EL (cell line): Measurements from ENCODE around the gene RCAN1.
"Not testable (repeated sequence)": the region's sequence is repeated elsewhere in the genome, so short reads cannot be mapped to it uniquely, and the experiment has no call there.

Source experiments
- DNase-seq: peaks from one replicate; pipeline ENCODE4 v3.0.0-alpha.2; 2016

Gene RCAN1

GRCh38 chr21:34568801-34569200, 46.1 kb downstream of the RCAN1 start:
- not testable (repeated sequence) for DNase-seq

GRCh38 chr21:34567604-34568155, 47.2 kb downstream of the RCAN1 start:
- no peak for DNase-seq

GRCh38 chr21:34565238-34565637, 49.7 kb downstream of the RCAN1 start:
- DNase-seq, result no peak

DNA sequence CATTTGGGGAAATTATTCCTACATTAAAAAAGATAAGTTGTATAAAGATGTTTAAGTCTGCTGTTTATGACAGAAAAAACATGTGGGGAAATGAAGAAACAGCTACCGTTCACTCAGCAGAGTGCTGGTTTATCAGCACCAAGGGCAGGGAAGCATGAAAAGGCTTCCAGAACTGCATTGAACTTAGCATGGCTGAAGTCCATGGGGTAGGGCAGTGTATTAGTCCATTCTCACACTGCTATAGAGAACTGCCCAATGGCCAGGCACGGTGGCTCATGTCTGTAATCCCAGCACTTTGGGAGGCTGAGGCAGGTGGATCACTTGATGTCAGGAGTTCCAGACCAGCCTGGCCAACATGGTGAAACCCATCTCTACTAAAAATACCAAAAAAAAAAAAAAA, 51.5 kb downstream of the RCAN1 start:
- not testable (repeated sequence) for DNase-seq

GRCh38 chr21:34561806-34562205, 53.1 kb downstream of the RCAN1 start:
- no peak for DNase-seq

GRCh38 chr21:34560609-34561008, 54.3 kb downstream of the RCAN1 start:
- DNase-seq, result no peak

- DNase-seq, result no peak
Measured at GRCh38 chr21:34560021-34560420, 54.9 kb downstream of the RCAN1 start.

DNA sequence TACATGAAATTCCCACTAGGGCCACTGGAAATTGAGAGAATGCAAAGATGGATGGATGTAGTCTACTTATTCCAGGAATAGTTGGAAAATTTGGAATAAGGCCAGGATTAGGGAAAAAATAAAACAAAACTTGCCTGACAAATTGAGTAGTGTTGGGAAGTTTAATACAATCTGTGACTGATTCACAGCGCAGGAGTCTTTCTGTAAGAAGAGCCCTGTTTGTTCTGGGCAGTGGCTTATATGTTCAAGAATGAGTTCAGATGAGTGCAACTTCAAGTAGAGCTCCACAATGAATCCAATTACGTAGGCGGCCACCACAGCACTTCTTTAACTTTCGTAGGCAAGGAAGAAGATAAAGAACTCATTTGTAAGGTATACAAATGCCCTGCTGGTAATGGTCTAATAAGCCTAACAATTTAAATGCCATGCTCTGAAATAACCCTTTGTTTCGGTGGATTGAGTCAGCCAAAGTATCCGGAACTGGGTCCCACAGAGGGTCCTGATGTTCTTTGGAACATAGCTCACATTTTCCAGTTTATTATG, 55.8 kb downstream of the RCAN1 start:
- no peak for DNase-seq

DNA sequence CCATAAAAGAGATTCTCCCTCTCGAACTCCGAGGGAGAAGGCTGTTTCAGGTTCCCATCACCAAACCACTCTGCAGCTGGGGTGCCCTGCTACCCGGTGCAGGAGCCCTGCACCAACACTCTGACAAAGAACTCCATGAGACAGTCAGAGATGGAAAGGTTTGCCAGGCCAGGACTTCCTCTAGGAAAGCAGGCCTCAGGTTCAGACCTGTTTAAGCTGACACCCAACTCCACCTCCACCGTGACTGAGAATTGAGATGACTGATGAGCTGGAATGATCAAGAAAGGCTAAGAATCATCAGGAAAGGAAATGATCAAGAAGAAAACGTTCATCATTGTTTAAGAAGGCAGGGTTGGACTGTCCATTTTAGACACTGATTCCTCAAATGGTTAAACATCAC, 56.7 kb downstream of the RCAN1 start:
- no peak for DNase-seq

DNA sequence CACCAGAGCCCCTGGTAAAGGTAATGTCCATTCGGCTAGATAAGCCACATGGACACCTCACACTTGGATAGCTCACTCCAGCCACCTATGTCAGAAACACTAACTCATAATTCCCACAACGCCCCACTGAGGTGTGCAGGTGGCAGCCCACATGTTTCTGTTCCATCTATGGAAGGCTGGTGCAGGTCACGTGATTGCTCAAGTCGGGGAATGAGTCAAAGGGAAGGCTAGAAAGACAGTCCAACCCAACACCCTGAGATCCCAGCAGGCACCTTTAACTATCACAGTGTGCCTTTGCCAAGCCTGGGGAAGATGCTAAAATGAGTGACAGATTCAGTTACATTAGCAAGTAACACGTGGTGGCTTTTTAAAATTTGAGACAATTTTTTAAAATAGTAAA, 57.7 kb downstream of the RCAN1 start:
- DNase-seq, result no peak

GRCh38 chr21:34554670-34555069, 60.2 kb downstream of the RCAN1 start:
- not testable (repeated sequence) for DNase-seq

- DNase-seq, result no peak
Measured at GRCh38 chr21:34554227-34554626, 60.7 kb downstream of the RCAN1 start.

- DNase-seq, result peak; percentile 84
Measured at GRCh38 chr21:34553151-34553952, 61.6 kb downstream of the RCAN1 start.

- peak; percentile 5 for DNase-seq
Measured at GRCh38 chr21:34552360-34553098, 62.4 kb downstream of the RCAN1 start.

- no peak for DNase-seq
Measured at GRCh38 chr21:34550182-34550799, 64.6 kb downstream of the RCAN1 start.

GRCh38 chr21:34548781-34549376, 66.0 kb downstream of the RCAN1 start:
- no peak for DNase-seq

DNA sequence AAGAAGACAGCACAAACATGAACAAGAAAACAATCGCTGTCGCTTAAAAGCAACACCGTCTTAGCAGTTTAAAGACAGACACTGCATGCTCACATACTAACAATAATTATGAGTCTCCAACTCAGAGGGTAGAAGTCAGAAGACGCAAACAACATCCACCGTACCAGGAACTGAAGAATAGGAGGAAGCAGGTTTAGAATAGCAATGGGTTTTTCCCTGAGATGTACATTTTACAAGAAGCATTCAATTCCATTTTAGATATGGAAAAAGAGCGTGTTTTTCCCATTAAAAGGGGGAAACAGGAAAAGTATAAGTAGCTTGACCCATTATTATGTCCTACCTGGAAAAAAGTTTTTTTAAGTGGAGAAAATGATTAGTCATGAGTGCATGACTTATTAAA, 68.4 kb downstream of the RCAN1 start:
- DNase-seq, result no peak

DNA sequence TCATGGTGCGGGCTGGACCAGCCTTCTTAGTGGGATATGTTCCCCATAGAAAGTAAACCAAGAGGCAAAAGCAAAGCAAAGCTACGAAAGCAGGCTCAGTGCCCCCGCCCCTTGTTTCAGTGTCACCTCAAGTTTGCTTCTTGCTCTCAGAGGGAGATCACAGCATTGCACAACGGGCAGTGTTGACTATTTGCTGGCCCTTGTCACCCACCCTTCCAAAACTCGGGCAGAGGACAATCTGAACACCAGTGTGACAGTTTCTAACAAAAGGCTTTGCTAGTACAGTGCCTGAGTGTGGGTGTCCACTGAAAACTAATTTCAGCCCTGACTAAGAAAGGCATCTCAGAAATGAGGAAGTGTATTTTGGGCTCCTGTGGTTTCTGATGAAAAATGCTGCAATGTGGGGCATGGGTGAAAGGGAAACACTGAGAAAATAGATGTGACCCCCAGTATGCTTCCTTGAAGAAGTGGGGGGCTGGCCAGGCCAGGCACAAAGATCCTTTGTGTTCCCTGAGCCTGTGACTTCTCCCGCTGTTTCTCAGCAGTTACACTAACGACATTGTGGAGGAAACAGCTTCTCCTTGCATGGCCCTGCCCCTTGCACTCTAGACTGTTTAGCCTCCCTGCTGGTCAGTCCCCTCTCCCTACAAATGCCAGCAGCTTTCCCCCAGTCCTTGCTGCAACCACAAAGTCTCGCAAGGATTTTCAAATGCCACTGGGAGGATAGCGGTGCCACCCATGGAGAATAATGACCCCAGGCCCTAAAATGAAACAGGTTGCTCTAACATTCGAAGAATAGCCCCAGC, 69.6 kb downstream of the RCAN1 start:
- DNase-seq, result peak; percentile 87

DNA sequence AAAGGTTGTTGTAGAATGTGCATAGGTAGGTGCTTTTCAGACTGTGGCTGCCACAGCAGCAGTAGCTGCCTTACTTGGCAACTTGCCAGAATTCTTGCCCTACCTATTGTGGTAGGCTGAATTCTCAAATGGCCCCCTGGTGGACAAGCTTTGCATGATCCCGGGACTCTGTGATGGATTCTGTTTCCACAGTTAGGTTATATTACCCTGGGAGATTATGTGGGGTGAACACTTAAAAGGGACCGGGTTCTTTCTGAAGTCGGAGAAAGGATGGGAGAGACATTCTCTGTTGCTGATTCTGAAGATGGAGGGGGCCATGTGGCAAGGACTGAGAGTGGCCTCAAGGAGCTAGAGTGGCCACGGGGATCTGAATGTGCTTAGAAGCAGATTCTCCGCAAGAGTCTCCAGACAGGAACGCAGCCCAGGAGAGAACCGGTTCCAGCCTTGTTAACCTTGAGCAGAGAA, 70.8 kb downstream of the RCAN1 start:
- DNase-seq, result peak; percentile 79

GRCh38 chr21:34543017-34543416, 71.9 kb downstream of the RCAN1 start:
- no peak for DNase-seq

- DNase-seq, result no peak
Measured at GRCh38 chr21:34540206-34540605, 74.7 kb downstream of the RCAN1 start.

DNA sequence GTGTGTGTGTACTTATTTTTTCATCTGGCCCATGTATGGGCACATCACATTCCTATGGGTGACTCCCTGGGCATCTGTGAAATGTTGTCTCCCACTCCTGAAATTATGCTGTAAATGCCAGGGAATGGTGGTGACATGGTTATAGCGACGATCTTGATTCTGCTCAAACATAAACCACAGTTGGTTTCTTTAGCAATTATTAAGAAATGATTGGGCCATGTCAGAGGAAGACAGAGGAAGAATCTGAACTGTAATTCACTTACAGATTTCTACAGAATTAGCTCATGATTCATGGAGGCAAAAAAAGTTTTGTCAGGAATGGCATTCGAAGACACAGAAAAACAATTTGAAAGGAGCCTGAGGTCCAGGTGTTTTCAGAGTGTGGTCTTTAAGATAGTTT, 77.1 kb downstream of the RCAN1 start:
- no peak for DNase-seq
